HK-2 (cell line): ENCODE results near the gene WDR4.
"Not testable (repeated sequence)": the region's sequence is repeated elsewhere in the genome, so short reads cannot be mapped to it uniquely, and the experiment has no call there.

Experiments
- DNase-seq: peaks from one replicate; pipeline ENCODE4 v3.0.0-alpha.2; 2018; ENCODE audit not compliant: unreplicated experiment

The WDR4 gene

DNA sequence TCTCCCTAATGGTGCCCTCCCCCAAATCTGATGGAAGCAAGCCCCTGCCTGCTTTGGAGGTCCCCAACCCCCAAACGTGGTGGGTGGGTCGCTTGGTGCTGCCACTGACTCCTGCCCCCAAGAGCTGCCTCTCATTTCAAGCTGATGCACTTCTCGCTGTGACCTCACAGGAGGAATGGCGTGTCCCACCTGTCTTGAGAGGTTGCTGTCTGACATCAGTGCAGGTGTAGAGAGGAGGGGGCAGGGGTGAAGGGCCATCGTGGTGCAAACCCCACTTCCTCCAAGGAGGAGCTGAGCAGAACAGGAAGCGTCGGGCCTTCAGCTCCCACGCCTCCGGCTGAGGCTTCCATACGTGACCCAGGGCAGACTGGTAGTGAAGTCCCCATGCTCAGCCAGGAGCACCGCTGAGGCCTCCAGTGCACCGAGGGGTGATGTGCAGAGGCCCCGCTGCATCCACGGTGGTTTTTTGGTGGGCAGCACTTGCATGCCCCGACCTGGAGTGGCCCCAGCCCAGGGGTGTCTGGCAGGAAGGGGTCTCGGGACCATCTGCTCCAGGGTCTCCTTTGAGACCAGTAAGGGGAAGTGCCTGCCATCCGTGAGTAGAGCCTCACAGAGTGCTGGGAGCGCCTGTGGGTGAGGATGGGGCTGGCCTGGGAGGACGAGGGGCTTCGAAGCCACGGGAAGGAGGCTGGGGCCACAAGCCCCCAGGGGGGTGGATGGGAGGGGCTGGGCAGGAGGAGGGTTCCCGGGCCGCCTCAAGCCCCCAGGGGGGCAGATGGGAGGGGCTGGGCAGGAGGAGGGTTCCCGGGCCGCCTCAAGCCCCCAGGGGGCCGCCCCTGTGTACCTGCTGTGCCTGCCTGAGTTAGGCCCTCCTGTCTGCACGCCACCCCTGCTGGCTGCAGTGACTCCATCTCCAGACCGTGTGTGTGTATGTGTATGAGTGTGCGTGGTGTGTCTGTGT is 39.8 kb downstream of the WDR4 start:
- DNase-seq, result no peak

DNA sequence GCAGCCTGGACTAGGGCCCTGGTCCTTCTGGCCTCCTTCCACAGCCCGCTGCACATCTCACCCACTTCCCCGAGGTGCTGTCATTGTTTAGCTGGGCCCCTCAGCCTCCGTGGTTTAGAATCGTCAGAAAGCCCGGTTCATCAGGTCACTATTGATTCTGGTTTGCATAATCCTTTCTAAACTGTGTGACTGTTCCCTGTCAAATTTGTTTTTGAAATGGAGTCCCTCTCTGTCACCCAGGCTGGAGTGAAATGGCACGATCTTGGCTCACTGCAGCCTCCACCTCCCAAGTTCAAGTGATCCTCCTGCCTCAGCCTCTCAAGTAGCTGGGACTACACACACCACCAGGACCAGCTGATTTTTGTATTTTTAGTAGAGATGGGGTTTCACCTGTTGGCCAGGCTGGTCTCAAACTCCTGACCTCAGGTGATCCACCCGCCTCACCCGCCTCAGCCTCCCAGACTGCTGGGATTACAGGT is 41.1 kb downstream of the WDR4 start:
- DNase-seq, result not testable (repeated sequence)

DNA sequence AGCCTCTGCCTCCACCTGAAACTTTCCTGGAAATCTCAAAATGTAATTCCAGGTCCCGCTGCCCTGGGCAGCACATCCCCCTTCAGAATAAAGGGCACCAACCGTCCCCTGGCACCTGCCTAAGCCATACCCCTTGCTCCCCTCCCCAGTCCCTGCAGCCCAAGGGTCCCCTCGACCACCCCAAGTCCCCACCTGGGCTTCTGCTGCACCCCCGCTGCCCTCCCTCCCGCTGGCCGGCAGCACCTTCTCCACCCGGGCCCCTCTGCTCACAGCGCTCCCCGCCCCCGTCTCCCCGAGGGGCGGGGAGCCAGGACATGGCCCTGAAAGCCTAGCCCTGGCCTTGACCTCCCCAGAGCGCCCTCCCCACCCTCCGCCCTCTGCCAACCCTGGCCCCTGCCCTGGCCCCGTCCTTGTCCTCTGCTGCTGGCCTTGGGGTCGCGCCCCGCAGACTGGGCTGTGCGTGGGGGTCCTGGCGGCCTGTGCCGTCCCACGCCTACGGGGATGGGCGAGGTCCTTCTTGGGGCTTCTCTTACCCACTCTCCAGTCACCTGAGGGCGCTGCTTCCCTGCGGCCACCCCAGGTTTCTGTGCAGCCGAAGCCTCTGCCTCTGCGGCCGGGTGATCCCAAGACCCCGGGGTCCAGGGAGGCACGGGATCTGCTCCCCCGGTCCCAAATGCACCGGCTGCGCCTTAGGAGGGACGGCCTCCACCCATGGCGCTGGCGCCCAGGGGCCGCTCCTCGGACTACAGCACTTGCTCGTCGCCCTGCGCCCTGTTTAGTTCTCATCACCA is 41.7 kb downstream of the WDR4 start:
- no peak for DNase-seq

DNA sequence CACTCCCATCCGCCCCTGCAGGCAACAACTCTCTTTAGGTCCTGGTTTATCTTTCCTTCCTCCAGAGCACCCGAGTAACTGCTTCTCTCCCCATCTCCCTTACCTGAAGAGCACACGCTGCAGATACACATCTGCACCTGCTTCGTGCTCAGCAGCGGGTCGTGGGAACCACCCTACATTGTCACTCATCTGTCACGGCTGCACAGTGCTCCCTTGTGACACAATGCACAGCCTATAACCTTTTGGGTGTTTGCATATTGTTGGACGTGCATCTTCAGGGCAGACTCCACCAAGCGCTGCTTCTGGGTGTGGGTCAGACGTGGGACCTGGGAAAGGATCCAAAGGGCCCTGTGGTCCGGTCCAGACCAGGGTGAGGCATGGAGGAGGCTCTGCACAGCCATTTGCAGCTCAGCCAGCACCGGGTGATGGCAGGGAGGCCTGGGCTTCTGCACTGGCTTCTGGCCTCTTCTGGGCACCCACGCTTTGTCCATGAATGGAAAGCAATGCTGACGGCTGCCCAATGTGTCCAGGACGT is 42.5 kb downstream of the WDR4 start:
- DNase-seq, result no peak

DNA sequence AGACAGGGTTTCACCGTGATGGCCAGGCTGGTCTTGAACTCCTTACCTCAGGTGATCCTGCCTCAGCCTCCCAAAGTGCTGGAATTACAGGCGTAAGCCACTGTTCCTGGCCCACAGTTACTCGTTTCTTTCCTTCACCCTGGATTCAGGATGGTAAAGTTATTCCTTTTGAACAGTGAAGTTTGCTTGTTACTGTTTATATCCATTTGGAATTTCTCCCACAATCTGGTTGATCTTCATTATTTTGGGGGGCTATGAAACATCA is 43.0 kb downstream of the WDR4 start:
- DNase-seq, result no peak

DNA sequence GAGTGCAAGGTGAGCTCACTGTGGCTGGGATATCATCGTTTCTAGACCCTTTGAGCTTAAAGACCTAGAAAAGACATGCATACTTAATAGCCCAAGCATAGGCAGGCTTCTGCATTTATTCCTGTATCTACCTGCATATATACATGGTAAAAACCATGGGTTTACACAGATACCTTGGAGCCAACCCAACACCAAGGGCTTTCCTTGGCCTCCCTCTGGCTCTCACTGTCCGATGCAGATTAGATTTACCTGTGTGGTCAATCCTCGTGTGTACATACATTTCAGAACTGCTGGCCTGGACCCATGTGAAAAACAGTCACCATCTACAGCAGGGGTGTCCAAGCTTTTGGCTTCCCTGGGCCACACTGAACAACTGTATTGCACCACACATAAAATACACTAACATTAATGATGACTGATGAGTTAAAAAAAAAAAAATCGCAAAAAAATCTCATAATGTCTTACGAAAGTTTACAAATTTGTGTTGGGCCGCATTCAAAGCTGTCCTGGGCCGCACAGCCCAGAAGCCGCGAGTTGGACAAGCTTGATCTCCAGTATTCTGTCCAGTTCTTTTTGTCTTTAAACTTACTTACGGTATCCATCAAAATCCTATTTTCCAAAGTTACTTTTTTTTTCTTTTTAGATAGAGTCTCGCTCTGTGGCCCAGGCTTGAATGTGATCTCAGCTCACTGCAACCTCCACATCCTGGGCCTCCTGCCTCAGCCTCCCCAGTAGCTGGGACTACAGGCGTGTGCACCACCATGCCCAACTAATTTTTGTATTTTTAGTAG is 43.5 kb downstream of the WDR4 start:
- no peak for DNase-seq

DNA sequence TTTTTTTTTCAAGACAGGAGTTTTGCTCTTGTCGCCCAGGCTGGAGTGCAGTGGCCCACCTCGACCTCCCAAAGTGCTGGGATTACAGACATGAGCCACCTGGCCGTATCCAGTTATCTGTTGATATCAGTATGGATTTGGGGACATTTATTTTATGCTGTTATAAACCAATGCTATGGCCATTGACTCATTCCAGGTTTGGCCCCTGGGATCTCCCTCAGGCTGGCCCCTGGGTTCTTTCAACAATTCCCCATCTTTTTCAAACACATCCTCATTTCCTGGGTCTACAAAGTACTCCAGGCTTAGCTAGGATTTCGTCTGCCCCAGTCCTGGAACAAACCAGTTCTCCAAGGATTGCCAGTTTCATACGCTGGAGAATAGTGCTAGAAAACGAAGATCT is 44.1 kb downstream of the WDR4 start:
- DNase-seq, result no peak

DNA sequence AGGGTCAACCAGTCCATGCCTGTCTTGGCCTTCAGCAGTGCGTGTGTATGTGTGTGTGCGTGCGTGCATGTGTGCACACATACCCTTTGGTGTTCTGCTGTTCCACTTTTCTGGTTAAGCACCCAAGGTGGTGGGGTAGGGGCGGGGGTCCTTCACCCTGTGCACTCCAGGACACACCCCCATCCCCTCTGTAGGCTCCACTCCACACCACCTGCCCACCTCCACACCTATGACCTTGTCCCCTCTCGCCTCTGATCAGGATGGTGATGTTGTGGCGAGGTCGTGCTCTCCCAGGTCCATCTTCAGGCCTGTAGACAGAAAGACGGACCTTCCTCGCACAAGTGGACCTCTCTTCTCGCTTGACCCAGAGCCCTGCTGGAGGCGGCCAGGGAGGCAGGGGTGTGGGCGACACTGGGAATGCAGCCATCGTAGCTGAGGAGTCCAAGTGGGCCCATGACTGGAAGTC is 44.6 kb downstream of the WDR4 start:
- no peak for DNase-seq

DNA sequence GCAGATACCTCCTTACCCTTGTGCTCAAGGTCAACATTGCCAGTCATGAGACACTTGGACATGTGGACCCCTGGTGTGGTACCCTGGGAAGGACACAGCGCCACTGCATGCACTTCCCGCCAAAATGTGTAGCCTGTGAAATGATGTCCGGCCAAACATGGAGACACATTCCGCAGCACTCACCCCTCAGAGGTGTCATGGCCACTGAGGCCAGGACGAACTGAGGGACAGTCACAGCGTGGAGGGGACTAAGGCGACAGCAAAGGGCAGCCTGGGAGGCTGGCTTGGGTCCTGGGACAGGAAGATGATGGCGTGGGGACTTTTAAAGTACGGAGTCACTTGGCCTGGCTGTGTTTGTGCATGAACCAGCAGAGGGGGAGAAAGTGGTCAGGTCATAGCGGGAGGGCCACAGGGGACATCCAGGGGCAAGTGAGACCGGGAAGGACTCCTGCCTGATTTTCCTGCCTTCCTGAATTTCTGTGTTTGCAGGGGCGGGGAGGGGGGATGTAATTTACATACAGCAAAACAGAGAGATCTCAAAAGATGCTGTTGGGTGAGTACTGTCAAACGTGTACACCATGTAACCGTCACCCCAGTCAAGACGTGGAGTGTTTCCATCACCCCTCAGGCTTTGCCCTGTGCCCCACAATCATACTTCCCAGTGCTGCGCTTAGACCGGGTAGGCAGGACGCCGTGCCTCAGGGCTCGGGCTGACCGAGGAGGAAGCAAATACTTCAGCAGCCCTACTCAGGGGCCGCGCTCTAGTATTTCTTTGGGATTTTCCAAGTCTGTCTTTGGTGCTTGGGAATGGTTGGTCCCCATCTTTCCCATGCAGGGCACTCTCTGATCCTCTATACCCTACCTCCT is 45.2 kb downstream of the WDR4 start:
- no peak for DNase-seq

DNA sequence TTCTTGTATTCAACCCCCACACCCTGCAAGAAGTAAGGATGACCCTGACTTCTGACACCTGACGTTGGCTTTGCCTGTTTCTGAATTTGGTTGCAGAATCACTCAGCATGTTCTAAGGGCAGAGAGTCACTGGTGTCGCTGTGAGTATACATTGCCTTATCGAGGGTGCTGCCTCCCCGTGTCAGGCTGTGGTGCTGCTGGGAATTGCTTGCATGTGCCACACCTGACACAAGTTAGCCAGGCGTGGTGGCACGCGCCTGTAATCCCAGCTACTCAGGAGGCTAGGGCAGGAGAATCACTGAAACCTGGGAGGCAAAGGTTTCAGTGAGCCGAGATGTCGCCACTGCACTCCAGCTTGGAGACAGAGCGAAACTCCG is 45.9 kb downstream of the WDR4 start:
- DNase-seq, result no peak

DNA sequence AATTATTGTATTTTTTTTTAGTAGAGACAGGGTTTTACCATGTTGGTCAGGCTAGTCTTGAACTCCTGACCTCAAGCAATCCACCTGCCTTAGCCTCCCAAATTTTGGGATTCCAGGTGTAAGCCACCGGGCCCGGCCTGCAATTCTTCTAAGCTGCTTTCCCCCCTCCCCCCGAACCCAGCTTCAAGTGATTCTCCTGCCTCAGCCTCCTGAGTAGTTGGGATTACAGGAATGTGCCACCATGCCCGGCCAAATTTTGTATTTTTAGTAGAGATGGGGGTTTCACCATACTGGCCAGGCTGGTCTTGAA is 47.1 kb downstream of the WDR4 start:
- DNase-seq, result not testable (repeated sequence)

DNA sequence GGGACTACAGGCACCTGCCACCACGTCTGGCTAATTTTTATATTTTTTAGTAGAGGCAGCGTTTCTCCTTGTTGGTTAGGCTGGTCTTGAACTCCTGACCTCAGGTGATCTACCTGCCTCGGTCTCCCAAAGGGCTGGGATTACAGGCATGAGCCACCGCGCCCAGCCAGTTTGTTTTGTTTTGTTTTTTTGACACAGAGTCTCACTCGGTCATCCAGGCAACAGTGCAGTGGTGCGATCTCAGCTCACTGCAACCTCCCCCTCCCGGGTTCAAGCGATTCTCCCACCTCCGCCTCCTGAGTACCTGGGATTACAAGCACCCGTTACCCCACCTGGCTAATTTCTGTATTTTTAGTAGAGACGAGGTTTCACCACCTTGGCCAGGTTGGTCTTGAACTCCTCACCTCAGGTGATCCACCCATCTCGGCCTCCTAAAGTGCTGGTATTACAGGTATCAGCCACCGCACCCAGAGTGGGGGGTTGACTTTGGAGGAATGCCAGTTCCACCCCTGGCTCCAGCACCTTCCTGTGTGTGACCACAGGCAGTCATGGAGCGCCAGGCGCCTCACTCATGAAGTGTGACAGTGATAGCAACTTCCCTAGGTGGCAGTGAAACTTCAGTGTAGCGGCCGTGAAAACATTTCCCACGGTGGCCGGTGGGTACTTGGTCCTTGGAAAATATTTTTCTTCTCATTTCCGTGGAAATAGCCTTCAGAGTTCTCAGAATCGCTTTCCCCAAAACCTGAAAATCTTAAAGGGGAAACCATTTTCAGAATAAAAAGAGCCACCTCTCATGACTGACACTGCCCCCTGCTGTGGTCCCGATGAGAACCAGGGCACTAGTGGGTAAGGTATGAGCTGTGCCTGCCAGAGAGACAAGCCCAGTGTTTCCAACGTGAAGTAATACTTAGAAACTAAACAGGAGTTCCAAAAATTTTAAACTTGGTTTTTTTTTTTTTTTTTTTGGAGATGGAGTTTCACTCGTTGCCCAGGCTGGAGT is 48.6 kb downstream of the WDR4 start:
- no peak for DNase-seq

DNA sequence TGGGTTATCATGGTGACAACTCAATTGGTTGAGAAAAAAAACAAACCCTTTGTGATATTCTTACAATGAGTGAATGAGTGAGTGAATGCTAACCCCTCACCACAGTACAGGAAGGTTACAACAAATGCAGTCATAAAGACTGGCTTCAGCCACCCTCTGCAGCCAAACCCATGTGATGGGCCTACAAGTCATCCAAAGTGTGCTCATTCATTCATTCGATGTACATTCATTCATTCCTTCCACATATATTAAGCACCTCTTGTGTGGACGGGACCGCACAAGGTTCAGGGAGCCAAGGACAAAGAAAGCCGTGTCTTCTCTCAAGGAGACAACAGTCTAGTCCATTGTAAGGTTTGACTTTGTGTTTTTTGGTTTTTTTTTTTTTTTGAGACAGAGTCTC is 49.4 kb downstream of the WDR4 start:
- DNase-seq, result no peak

DNA sequence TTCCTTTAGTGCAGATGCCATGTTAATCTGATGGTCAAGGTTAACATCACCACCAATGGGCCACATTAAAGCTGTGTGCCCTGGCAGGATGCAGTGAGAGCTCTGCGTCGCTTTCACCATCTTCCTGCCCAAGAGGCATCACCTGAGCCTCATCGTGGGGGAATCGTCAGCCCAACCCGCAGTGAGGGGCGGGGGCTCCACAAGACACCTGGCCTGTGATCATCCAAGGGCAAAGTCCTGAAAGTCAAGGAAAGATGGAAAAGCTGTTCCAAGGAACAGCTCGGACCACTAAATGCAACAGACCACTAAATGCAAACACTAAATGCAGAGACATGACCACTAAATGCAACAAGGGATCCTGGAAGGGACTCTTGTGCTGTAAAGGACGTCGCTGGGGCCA is 49.9 kb downstream of the WDR4 start:
- no peak for DNase-seq

DNA sequence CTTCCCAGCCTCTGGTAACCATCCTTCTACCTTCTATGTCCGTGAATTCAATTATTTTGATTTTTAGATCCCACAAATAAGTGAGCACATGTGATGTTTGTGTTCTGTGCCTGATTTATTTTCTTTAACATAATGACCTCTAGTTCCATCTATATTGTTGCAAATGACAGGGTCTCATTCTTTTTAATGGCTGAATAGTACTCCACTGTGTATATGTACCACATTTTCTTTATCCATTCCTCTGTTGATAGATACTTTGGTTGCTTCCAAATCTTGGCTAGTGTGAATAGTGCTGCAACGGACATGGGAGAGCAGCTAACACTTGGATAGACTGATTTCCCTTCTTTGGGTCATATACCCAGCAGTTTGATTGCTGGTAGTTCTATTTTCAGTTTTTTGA is 51.8 kb downstream of the WDR4 start:
- DNase-seq, result no peak

DNA sequence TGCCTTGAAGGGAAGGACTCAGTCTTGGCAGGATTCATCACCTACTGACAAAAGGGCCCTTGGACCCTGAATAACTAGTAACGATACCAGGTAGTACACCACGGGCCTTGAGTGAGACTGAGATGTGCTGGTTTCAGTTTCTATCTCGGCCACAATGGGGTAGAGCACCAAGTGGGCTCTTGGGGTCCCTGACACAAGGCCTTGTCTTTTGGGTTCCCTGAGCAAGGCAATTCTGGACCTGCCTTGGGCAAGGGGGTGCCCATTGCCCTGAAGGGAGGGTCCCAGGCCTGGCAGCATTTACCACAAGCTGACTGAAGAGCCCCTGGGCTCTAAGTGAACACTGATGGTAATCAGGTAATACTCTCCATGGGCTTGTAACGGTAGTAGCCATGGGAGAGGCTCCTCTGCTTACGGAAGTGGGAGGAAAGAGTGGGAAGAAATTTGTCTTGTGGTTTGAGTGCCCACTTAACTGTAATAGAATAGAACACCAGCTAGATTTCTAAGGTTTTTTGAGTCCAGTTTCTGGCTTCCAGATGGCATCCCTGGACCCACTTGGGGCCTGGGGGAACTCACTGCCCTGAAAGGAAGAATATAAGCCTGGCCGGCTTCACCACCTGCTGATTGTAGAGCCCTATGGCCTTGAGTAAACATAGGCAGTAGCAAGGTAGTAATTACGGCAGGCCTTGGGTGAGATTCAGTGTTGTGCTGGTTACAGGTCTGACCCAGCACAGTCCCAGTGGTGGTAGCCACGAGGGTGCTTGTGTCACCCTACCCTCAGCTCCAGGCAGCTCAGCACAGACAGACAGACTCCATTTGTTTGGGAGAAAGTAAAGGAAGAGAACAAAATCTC is 58.5 kb downstream of the WDR4 start:
- DNase-seq, result no peak

DNA sequence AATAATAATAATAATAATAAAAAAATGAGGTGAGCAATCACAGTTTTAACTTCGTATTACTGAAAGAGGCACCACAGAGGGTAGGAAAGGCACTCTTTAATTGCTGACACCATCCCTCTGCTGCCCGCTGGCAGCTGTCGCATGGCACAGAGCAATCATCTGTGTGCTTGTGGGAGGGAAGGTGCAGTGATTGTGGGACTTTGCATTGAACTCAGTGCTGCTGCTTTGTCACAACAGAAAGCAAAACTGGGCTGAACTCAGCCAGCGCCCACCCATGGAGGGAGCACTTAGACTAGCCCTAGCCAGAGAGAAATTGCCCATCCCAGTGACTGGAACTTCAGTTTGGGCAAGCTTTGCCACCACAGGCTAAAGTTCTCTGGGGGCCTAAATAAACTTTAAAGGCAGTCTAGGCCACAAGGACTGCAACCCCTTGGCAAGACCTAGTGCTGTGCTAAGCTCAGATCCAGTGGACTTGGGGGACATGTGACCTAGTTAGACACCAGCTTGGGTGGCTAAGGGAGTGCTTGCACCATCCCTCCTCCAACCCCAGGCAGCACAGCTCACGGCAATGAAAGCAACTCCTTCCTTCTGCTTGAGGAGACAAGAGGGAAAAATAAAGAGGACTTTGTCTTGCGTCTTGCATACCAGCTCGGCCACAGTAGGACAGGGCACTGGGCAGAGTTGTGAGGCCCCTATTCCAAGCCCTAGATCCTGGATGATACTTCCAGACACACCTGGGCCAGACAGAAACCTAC is 59.3 kb downstream of the WDR4 start:
- no peak for DNase-seq

DNA sequence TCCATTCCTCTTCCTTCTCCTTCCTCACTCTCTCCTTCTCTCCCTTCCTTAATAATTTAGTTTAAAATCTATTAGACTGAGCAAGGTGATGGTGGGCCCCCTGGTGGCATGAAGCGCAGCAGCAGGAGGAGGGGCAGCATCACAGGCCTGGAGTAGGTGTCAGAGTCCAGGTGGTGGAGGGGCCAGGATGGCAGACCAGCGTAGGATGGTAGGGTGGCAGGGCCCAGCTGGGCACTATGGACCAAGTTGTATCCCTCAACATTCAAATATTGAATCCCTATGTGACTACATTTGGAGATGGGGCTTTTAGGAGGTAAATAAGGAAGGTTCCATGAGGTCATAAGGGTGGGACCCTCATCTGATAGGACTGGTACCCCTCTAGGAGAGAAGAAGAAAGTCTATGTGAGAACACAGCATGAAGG is 61.0 kb downstream of the WDR4 start:
- peak; percentile 10 for DNase-seq
